HuH-7.5 (cell line): ENCODE results near the gene ACOX1.
"Not testable (repeated sequence)": the region's sequence is repeated elsewhere in the genome, so short reads cannot be mapped to it uniquely, and the experiment has no call there.

Experiments used
- DNase-seq: peaks from one replicate; pipeline ENCODE4 v3.0.0; 2011; ENCODE audit warnings: low spot score

Gene ACOX1

GRCh38 chr17:75981019-75981615 is 2.2 kb upstream of the ACOX1 start:
- no peak for DNase-seq

GRCh38 chr17:75980188-75981018 is 1.4 kb upstream of the ACOX1 start:
- DNase-seq, result no peak

DNA sequence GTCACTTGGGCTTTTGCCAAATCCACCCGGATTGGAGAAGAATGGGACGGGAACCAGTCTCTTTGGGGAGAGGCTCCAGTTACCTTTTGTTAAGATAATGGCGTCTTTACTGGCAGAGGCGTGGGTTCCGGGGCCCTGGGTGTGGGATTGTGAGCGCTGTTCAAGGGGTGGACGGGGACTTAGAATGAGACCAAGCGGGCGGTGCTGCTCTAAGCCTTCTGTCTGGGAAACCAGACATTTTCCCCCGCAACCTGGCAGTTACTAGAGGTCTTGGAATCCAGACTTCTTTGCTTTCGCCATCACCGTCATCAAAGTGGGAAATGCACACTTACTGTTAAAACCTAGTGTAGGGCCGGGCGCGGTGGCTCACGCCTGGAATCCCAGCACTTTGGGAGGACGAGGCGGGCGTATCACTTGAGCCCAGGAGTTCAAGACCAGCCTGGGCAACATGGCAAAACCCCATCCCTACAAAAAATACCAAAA is 780 bp upstream of the ACOX1 start:
- no peak for DNase-seq

GRCh38 chr17:75976175-75976848 is 2.7 kb downstream of the ACOX1 start:
- DNase-seq, result no peak

DNA sequence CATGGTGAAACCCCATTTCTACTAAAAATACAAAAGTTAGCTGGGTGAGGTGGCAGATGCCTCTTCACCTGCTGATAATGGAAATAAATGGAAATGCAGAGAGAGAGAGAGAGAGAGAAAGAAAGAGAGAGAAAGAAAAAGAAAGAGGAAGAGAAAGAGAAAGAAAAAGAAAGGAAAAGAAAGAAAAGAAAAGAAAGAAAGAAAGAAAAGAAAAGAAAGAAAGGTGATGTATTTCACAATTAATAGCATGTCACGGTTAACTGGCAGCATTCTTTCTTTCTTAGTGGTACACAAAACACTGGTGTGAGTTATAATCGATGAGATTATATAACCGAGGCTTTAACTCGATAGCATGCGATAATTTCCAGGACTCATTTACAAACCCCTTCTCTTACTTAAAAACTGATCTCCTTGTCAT is 3.2 kb downstream of the ACOX1 start:
- DNase-seq, result no peak

- DNase-seq, result not testable (repeated sequence)
Observed at GRCh38 chr17:75975187-75975586, 3.8 kb downstream of the ACOX1 start.

GRCh38 chr17:75970626-75971025 is 8.3 kb downstream of the ACOX1 start:
- no peak for DNase-seq

DNA sequence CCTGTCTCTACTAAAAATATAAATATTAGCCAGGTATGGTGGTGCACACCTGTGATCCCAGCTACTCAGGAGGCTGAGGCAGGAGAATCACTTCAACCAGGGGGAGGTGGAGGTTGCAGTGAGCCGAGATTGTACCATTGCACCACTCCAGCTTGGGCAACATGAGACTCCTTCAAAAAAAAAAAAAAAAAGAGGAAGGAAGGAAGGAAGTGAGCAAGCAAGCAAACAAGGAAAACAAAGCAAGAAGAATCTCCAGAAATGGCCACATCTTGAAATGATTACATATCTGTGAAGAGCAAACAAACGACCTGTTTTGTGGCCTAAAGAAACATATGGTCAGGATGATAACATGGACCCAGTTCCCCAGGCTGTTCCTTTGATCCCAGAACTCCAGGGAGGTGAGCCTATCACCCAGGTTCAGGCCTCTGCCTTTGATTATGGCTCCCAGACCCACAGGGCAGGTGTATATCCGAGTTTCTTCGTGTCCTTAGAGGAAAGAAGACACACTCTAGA is 8.9 kb downstream of the ACOX1 start:
- no peak for DNase-seq

DNA sequence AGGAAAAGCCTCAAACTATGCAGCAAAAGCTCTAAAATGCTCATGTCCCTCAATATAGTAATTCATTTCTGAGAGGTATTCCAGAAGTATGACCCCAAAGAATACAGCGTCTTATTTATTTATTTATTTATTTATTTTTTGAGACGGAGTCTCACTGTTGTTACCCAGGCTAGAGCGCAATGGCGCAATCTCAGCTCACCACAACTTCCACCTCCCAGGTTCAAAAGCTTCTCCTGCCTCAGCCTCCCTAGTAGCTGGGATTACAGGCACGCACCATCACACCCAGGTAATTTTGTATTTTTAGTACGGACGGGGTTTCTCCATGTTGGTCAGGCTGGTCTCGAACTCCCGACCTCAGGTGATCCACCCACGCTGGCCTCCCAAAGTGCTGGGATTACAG is 9.9 kb downstream of the ACOX1 start:
- not testable (repeated sequence) for DNase-seq

DNA sequence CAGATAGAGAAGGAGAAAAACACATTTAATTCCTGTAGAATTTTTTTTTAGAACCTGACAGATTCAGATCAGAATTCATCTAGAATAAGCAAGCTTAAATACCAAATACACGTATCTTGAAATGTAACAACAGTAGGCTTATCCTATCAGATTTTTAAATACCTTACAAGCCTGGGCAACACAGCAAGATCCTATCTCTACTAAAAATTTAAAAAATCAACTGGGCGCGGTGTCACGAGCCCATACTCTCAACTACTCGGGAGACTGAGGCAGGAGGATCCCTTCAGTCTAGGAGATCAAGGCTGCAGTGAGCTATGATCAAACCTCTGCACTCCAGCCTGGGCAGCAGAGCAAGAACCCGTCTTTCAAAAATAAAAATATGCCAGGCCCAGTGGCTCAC is 13.5 kb downstream of the ACOX1 start:
- DNase-seq, result no peak

DNA sequence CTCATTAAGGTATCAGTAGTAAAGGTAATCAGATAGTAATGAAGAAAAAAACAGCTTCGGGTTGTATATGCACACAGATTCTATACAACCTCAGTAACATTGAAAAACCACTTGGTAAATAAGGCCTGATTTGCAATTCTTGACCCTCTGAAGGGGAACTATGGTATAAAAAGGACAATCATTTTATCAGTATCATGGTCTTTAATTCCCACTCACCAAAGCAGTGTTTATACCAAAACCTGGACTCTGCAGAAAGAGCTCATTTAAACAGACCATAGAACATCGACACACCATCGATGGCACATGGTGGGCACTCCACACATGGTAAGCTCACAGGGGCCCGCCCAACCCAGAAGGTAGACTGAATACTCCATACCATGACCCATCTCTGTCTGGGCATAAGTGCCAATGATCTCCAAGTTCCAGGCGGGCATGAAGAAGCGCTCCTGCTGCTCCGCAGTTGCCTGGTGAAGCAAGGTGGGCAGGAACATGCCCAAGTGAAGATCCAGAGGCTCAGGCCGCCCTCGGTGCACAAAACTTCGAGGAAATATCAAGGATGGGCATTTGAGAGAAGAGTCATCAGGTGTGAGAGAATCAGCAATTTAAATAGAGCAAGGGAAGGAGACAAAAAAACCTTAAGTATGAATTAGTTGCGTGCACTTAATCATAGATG is 19.0 kb downstream of the ACOX1 start:
- DNase-seq, result no peak

- no peak for DNase-seq
Observed at GRCh38 chr17:75959051-75959838, 19.7 kb downstream of the ACOX1 start.

DNA sequence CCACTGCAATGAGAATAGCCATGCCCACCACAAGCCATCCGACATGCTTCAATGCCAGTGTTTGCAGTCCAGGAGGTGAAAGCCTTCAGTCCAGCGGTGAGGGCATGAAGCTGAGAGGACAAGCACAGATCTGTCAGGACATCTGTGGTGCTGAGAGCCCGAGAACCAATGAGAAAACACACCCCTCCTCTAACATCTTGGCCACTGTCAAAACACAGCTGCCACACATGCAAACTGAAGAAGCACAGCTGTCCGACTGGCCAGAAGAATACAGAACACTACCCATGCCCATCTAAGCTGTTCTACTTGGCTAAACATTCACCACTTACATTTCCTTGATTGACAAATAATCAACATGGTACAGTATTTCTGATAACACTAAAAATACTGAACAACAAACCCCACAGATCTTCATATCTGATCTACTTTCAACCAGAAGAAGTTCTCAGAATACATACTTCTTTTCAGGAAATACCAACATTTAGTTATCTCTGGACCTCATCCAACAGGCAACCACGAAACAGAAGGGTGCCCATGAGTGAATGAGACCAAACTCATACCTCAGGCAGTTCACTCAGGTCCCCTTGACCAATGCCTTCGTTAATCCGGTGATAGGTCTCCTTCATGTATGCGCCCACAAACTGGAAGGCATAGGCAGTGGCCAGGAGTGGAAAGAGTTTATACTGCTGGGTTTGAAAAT is 28.0 kb downstream of the ACOX1 start:
- DNase-seq, result no peak

GRCh38 chr17:75950421-75950820 is 28.5 kb downstream of the ACOX1 start:
- DNase-seq, result no peak

DNA sequence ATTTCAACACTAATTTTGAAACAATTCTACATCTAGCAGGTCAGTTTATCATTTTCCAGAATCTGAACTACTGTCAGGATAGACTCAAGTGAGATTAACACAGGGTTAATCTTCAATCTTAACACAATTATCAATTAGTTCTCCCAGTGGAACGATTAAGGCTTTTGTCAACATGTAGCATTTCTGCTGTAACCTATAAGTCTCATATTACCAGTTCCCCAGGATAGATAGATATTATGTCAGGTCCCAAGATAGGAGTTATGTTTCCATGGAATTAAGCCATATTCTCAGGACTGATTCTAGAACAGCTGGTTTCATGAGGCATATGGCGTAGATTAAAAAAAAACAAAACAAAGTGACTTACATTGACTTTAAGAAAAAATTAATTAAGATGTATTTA is 33.8 kb downstream of the ACOX1 start:
- DNase-seq, result no peak

DNA sequence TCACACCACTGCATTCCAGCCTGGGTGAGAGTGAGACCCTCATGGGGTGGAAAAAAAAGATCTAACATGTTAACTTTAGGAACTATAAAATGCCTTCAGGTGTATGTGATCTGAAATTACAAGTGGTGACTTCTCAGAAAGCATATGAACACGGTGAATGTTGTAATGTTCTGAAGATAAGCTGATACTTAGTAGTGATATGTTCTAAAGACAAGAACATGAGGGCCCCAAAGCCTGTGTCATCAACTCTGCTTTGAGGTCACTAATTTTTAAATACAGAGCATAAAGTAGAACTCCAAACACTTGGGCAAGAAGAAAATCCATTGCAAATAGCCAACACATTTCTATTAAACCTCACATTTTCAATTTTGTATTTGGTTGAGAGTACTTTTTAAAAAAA is 35.5 kb downstream of the ACOX1 start:
- DNase-seq, result no peak

- no peak for DNase-seq
Observed at GRCh38 chr17:75942473-75942872, 36.5 kb downstream of the ACOX1 start.

GRCh38 chr17:75941442-75941819 is 37.5 kb downstream of the ACOX1 start:
- no peak for DNase-seq

DNA sequence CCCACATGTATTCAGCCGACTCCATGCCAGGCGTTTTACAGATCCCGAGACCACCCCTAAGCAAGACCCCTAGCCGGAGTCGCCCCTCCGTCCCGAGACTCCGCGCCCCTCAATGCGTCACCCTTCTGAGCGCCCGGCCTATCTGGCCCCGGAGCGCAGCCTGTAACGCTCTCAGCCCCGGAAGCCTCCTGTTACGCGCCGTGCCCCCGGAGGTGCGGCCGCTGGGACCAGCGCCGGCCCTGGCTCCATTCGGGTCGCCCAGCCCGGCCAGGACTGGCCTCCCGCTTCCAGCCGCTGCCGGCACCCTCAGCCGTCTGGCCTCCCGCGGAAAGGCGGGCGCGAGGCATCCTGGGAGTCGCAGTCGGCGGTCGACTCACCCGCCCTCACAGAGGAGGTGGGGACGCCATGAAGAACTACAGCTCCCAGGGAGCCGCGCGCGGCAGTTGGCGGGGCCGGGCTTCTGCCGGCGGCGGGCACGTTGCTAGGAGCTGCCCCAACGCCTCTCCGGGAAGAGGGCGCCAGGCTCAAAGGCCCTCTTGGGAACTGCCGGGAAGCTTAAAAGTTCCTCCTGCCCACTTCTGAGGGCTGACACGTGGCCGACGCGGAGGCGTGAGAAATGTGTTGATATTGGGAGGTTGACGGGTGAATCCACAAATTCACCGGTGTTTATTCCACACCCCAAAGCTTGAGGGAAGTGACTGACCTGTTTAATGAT is 38.1 kb downstream of the ACOX1 start, which contains the start of gene FBF1:
TSS of gene FBF1 (minus strand) at position 316 of the 715 bp plus-strand sequence. CDS start 2,893 bp downstream, outside the sequence.
- peak; percentile 94 for DNase-seq

- DNase-seq, result no peak
Observed at GRCh38 chr17:75937652-75938051, 41.3 kb downstream of the ACOX1 start.
